Posterior cingulate gyrus (tissue), 11 donors: ENCODE data around the gene PAK1IP1.
"Not testable (repeated sequence)": the region's sequence is repeated elsewhere in the genome, so short reads cannot be mapped to it uniquely, and the experiment has no call there.

Source experiments
- DNase-seq, 10 donors: peaks; one replicate each; pipeline versions ENCODE4 v3.0.0 to v3.0.0-alpha.2; 2020 to 2021; ENCODE audit warnings: mixed read lengths in 3 of 10
- intact Hi-C: fragments of 100-400 bp; cut with DNase I; formaldehyde crosslinking; loops from one replicate; pipeline ENCODE4 v1.15.1; 2023

The PAK1IP1 gene

GRCh38 chr6:10694302-10695085, at the start of gene PAK1IP1, which contains the start of gene C6orf52:
PAK1IP1 (plus strand) TSS chr6:10694972; CDS start chr6:10694986, 14 bp downstream.
C6orf52 (minus strand) TSS chr6:10694616; CDS start chr6:10687550, 7,066 bp downstream.
- DNase-seq: peak; percentile 89 to 99 (median 94)
- intact Hi-C loops: loop anchor here (1.0 to 10.0 kb wide), 5 partner anchors 29 to 843 kb away; partner anchors contain the start of genes TMEM14B, TMEM14C and TMEM170B

GRCh38 chr6:10655508-10656055, 39.2 kb upstream of the PAK1IP1 start:
- DNase-seq: no peak
- intact Hi-C loops: no loop called here

- intact Hi-C loops: no loop called here
- peak in 1 of 10 donors; percentile 69 for DNase-seq
Measured at GRCh38 chr6:10658910-10659698, 35.7 kb upstream of the PAK1IP1 start.

GRCh38 chr6:10659699-10660348, 34.9 kb upstream of the PAK1IP1 start:
- intact Hi-C loops: no loop called here
- DNase-seq: peak in 2 of 10 donors; percentile 68 to 80

- intact Hi-C loops: not testable (repeated sequence)
Measured at GRCh38 chr6:10660431-10661191, 34.2 kb upstream of the PAK1IP1 start.

GRCh38 chr6:10662207-10662606, 32.6 kb upstream of the PAK1IP1 start:
- DNase-seq: no peak
- intact Hi-C loops: no loop called here

More at GRCh38 chr6:10660431-10661191, 34.2 kb upstream of the PAK1IP1 start:
- not testable (repeated sequence) for DNase-seq

GRCh38 chr6:10662742-10663141, 32.0 kb upstream of the PAK1IP1 start:
- intact Hi-C loops: no loop called here
- DNase-seq: no peak

GRCh38 chr6:10665595-10665994, 29.2 kb upstream of the PAK1IP1 start:
- intact Hi-C loops, DNase-seq: not testable (repeated sequence)

GRCh38 chr6:10668126-10668917, 26.4 kb upstream of the PAK1IP1 start:
- intact Hi-C loops: no loop called here
- no peak for DNase-seq

- no peak for DNase-seq
- intact Hi-C loops: no loop called here
Measured at GRCh38 chr6:10676403-10676802, 18.4 kb upstream of the PAK1IP1 start.

GRCh38 chr6:10678456-10678855, 16.3 kb upstream of the PAK1IP1 start:
- intact Hi-C loops: no loop called here
- DNase-seq: no peak

- intact Hi-C loops: no loop called here
- no peak for DNase-seq
Measured at GRCh38 chr6:10681795-10682194, 13.0 kb upstream of the PAK1IP1 start.

- intact Hi-C loops: no loop called here
- DNase-seq: no peak
Measured at GRCh38 chr6:10682355-10682988, 12.3 kb upstream of the PAK1IP1 start.

GRCh38 chr6:10684618-10685017, 10.2 kb upstream of the PAK1IP1 start:
- intact Hi-C loops: no loop called here
- DNase-seq: no peak

GRCh38 chr6:10685092-10685915, 9.5 kb upstream of the PAK1IP1 start:
- no peak for DNase-seq
- intact Hi-C loops: no loop called here

GRCh38 chr6:10686901-10687300, 7.9 kb upstream of the PAK1IP1 start:
- DNase-seq: no peak
- intact Hi-C loops: no loop called here

GRCh38 chr6:10687582-10687981, 7.2 kb upstream of the PAK1IP1 start:
- DNase-seq: no peak
- intact Hi-C loops: no loop called here
